22Rv1 (cell line): Measurements from ENCODE around the gene TEN1.

Experiments used
- H3K27ac ChIP-seq: fragments of 450-650 bp; 2 replicates; pipeline ENCODE4 v1.5.1; 2017
- CTCF ChIP-seq: fragments of 450-650 bp; IDR thresholded peaks from 2 replicates; pipeline ENCODE4 v1.5.1; 2017; ENCODE audit warnings: mild to moderate bottlenecking
- ZFX ChIP-seq: fragments of 450-650 bp; IDR thresholded peaks from 2 replicates; pipeline ENCODE4 v1.6.1; 2017; ENCODE audit warnings: antibody characterized with exemption, borderline replicate concordance

The TEN1 gene

GRCh38 chr17:76014925-76015261, 35.9 kb downstream of the TEN1 start:
- no peak overlapping the region for H3K27ac ChIP-seq
- TF ChIP-seq ZFX: no peak
- TF ChIP-seq CTCF: no peak

GRCh38 chr17:76017481-76018339, 38.7 kb downstream of the TEN1 start:
- H3K27ac ChIP-seq: no peak overlapping the region
- TF ChIP-seq CTCF (no peak), ZFX (no peak)

GRCh38 chr17:76018340-76018680, 39.3 kb downstream of the TEN1 start:
- TF ChIP-seq CTCF: no peak
- no peak for TF ChIP-seq ZFX
- H3K27ac ChIP-seq: no peak overlapping the region

GRCh38 chr17:76018801-76019200, 39.8 kb downstream of the TEN1 start:
- TF ChIP-seq ZFX (no peak), CTCF (no peak)
- H3K27ac ChIP-seq: no peak overlapping the region

GRCh38 chr17:76019833-76020467, 40.9 kb downstream of the TEN1 start:
- no peak overlapping the region for H3K27ac ChIP-seq
- no peak for TF ChIP-seq CTCF
- no peak for TF ChIP-seq ZFX

- H3K27ac ChIP-seq: no peak overlapping the region
- TF ChIP-seq CTCF: no peak
- TF ChIP-seq ZFX: no peak
Observed at GRCh38 chr17:76022285-76022684, 43.2 kb downstream of the TEN1 start.
